ENCODE data around the gene CD38.

GRCh38 chr4:15875663-15876460 lies 97.7 kb downstream of the CD38 start:
- TF ChIP-seq POLR2A (IDR thresholded peaks at IDR 0.05) (no peak), CTCF (IDR thresholded peaks at IDR 0.05) (no peak)

All from body of pancreas (tissue), 4 donors.